LNCaP clone FGC (cell line): ENCODE measurements around the gene DGKB.

ENCODE experiments used
- DNase-seq: peaks from one replicate; pipeline ENCODE4 v3.0.0-alpha.2; 2011; ENCODE audit warnings: low read depth
- H3K4me3 ChIP-seq: 2 replicates; pipeline ENCODE4 v1.5.1; 2011; ENCODE audit warnings: mild to moderate bottlenecking, low read depth, low read length, control low read depth
- CTCF ChIP-seq: IDR thresholded peaks from 2 replicates; pipeline ENCODE4 v1.5.1; 2012; ENCODE audit warnings: mild to moderate bottlenecking; ENCODE audit not compliant: control insufficient read depth, insufficient read depth; ENCODE audit errors: extremely low read depth

Gene DGKB

GRCh38 chr7:14228341-14228740 is 674.2 kb downstream of the DGKB start:
- no peak for TF ChIP-seq CTCF
- DNase-seq, result no peak
- no peak overlapping the region for H3K4me3 ChIP-seq

GRCh38 chr7:14226126-14226525 is 676.4 kb downstream of the DGKB start:
- H3K4me3 ChIP-seq, result no peak overlapping the region
- DNase-seq, result no peak
- no peak for TF ChIP-seq CTCF

- no peak for DNase-seq
- no peak overlapping the region for H3K4me3 ChIP-seq
- no peak for TF ChIP-seq CTCF
These were observed 683.4 kb downstream of the DGKB start for GRCh38 chr7:14219125-14219524.

GRCh38 chr7:14218338-14218737 is 684.2 kb downstream of the DGKB start:
- TF ChIP-seq CTCF, result no peak
- H3K4me3 ChIP-seq, result no peak overlapping the region

GRCh38 chr7:14209896-14210484 is 692.6 kb downstream of the DGKB start:
- TF ChIP-seq CTCF, result no peak
- DNase-seq, result no peak
- H3K4me3 ChIP-seq, result no peak overlapping the region

More at GRCh38 chr7:14218338-14218737, 684.2 kb downstream of the DGKB start:
- DNase-seq, result no peak

- H3K4me3 ChIP-seq, result no peak overlapping the region
- no peak for TF ChIP-seq CTCF
- DNase-seq, result no peak
These were observed 694.8 kb downstream of the DGKB start for GRCh38 chr7:14207711-14208110.

GRCh38 chr7:14207138-14207537 is 695.4 kb downstream of the DGKB start:
- no peak for TF ChIP-seq CTCF
- DNase-seq, result no peak
- no peak overlapping the region for H3K4me3 ChIP-seq
